BE2C (cell line): Measurements from ENCODE around the gene HCFC1.

Experiments used
- DNase-seq: peaks from one replicate; pipeline ENCODE4 v3.0.0-alpha.2; 2020
- H3K27me3 ChIP-seq: fragments of 250-450 bp; sonication (Bioruptor Pico); 2 replicates; pipeline ENCODE4 v1.5.1; 2020; ENCODE audit warnings: mild to moderate bottlenecking
- H3K36me3 ChIP-seq: fragments of 250-450 bp; sonication (Bioruptor Pico); 2 replicates; pipeline ENCODE4 v1.5.1; 2020; ENCODE audit warnings: mild to moderate bottlenecking
- H3K4me1 ChIP-seq: fragments of 250-450 bp; sonication (Bioruptor Pico); 2 replicates; pipeline ENCODE4 v1.5.1; 2020
- H3K4me3 ChIP-seq: 2 replicates; pipeline ENCODE4 v1.5.1; 2011; ENCODE audit warnings: low read depth, low read length
- H3K9me3 ChIP-seq: fragments of 250-450 bp; sonication (Bioruptor Pico); 2 replicates; pipeline ENCODE4 v1.5.1; 2020
- CTCF ChIP-seq: IDR thresholded peaks from 2 replicates; pipeline ENCODE4 v1.5.1; 2012; ENCODE audit warnings: mild to moderate bottlenecking, low read depth, low read length

The HCFC1 gene

GRCh38 chrX:154018518-154019060, 47.0 kb upstream of the HCFC1 start:
- Histone ChIP-seq H3K27me3 (no peaks in the 10 kb centered on the region), H3K4me1 (peaks cover 10% of the 10 kb centered on the region; the same call in 1 of the 2 replicates), H3K36me3 (peaks cover 27% of the 10 kb centered on the region), H3K4me3 (peak overlapping the region; percentile 66), H3K9me3 (no peaks in the 10 kb centered on the region)
- no peak for DNase-seq
- no peak for TF ChIP-seq CTCF

- H3K9me3 ChIP-seq: no peaks in the 10 kb centered on the region
- H3K4me3 ChIP-seq: peak overlapping the region; percentile 66
- DNase-seq: no peak
- no peaks in the 10 kb centered on the region for H3K27me3 ChIP-seq
- H3K4me1 ChIP-seq: peaks cover 10% of the 10 kb centered on the region; the same call in 1 of the 2 replicates
- H3K36me3 ChIP-seq: peaks cover 32% of the 10 kb centered on the region
- no peak for TF ChIP-seq CTCF
Observed at GRCh38 chrX:154017766-154018517, 46.3 kb upstream of the HCFC1 start.

GRCh38 chrX:154016366-154017076, 44.9 kb upstream of the HCFC1 start:
- peaks cover 47% of the 10 kb centered on the region for H3K36me3 ChIP-seq
- no peak for DNase-seq

GRCh38 chrX:154015581-154016264, 44.1 kb upstream of the HCFC1 start:
- Histone ChIP-seq H3K4me1 (peaks cover 3% of the 10 kb centered on the region; the same call in 1 of the 2 replicates), H3K9me3 (no peaks in the 10 kb centered on the region), H3K27me3 (no peaks in the 10 kb centered on the region), H3K36me3 (peaks cover 51% of the 10 kb centered on the region), H3K4me3 (no peak overlapping the region)
- no peak for TF ChIP-seq CTCF
- no peak for DNase-seq

More at GRCh38 chrX:154016366-154017076, 44.9 kb upstream of the HCFC1 start:
- Histone ChIP-seq H3K4me3 (no peak overlapping the region), H3K4me1 (peaks cover 10% of the 10 kb centered on the region; the same call in 1 of the 2 replicates), H3K9me3 (no peaks in the 10 kb centered on the region), H3K27me3 (no peaks in the 10 kb centered on the region)
- no peak for TF ChIP-seq CTCF

GRCh38 chrX:154014429-154015380, 43.1 kb upstream of the HCFC1 start:
- H3K36me3 ChIP-seq: peaks cover 56% of the 10 kb centered on the region
- no peak for DNase-seq

More at GRCh38 chrX:154014429-154015380, 43.1 kb upstream of the HCFC1 start:
- no peak overlapping the region for H3K4me3 ChIP-seq
- TF ChIP-seq CTCF: no peak
- no peaks in the 10 kb centered on the region for H3K4me1 ChIP-seq
- H3K27me3 ChIP-seq: no peaks in the 10 kb centered on the region
- H3K9me3 ChIP-seq: no peaks in the 10 kb centered on the region
